HG03378 (cell line): ENCODE measurements around the gene CPEB2.
A peak's percentile ranks its signal among the peaks of the same experiment; 100 is the strongest.

ENCODE experiments used
- ATAC-seq: cut with Tn5 transposase; IDR thresholded peaks from one replicate; pipeline ENCODE4 v1.9.1; 2021; ENCODE audit warnings: mild to moderate bottlenecking, moderate library complexity; ENCODE audit not compliant: unreplicated experiment

CPEB2 gene

GRCh38 chr4:15001869-15002658 lies at the start of gene CPEB2:
CPEB2 (plus strand) TSS chr4:15002481; CDS start chr4:15002674, 193 bp downstream.
- peak; percentile 60 for ATAC-seq

GRCh38 chr4:14958436-14958835 lies 43.8 kb upstream of the CPEB2 start:
- no peak for ATAC-seq

GRCh38 chr4:14961292-14961691 lies 41.0 kb upstream of the CPEB2 start:
- ATAC-seq, result no peak

GRCh38 chr4:14965071-14965470 lies 37.2 kb upstream of the CPEB2 start:
- no peak for ATAC-seq

- ATAC-seq, result no peak
Observed at GRCh38 chr4:14967982-14968381, 34.3 kb upstream of the CPEB2 start.

GRCh38 chr4:14977830-14978229 lies 24.5 kb upstream of the CPEB2 start:
- ATAC-seq, result no peak

GRCh38 chr4:14984448-14984847 lies 17.8 kb upstream of the CPEB2 start:
- ATAC-seq, result no peak

- ATAC-seq, result no peak
Observed at GRCh38 chr4:14985161-14985560, 17.1 kb upstream of the CPEB2 start.

GRCh38 chr4:14985843-14986242 lies 16.4 kb upstream of the CPEB2 start:
- ATAC-seq, result no peak

- no peak for ATAC-seq
Observed at GRCh38 chr4:14987054-14987453, 15.2 kb upstream of the CPEB2 start.

- no peak for ATAC-seq
Observed at GRCh38 chr4:14990484-14990883, 11.8 kb upstream of the CPEB2 start.

GRCh38 chr4:14994242-14994641 lies 8.0 kb upstream of the CPEB2 start:
- no peak for ATAC-seq

GRCh38 chr4:15001248-15001868 lies 923 bp upstream of the CPEB2 start:
- ATAC-seq, result peak; percentile 36

- ATAC-seq, result peak; percentile 21
Observed at GRCh38 chr4:15002659-15003400, 549 bp downstream of the CPEB2 start.

- ATAC-seq, result no peak
Observed at GRCh38 chr4:15003401-15003890, 1.2 kb downstream of the CPEB2 start.

GRCh38 chr4:15003891-15004738 lies 1.8 kb downstream of the CPEB2 start:
- no peak for ATAC-seq

- no peak for ATAC-seq
Observed at GRCh38 chr4:15004739-15005301, 2.5 kb downstream of the CPEB2 start.

GRCh38 chr4:15005474-15006115 lies 3.3 kb downstream of the CPEB2 start:
- no peak for ATAC-seq

GRCh38 chr4:15006416-15007024 lies 4.2 kb downstream of the CPEB2 start:
- ATAC-seq, result no peak
